A549 (cell line): ENCODE data around the gene YWHAB. TPM values are rescaled to one million over a fixed set of nuclear protein-coding genes. Genes with fewer than 3 reads are reported as not detected.

ENCODE experiments used
- ATAC-seq, 2 experiments: fragments of 200-7000 bp in 1 of 2; fragments of >200 bp in 1 of 2; cut with Nextera tagmentation in 1 of 2; cut with Tn5 transposase in 1 of 2; 3 replicates each; pipeline versions ENCODE4 v1.8.0 to v1.9.1; 2018 to 2020; ENCODE audit warnings: mild to moderate bottlenecking in 1 of 2, moderate library complexity in 1 of 2
- CTCF ChIA-PET: fragments of 300-600 bp; sonication (Branson Sonifier 250); formaldehyde crosslinking; extraction: SDS; loops from one replicate; lab custom pipeline; 2021; ENCODE audit warnings: antibody characterized with exemption, inconsistent platforms; lab: Yijun Ruan, JAX
- POLR2A ChIA-PET: fragments of 350-600 bp; formaldehyde crosslinking; extraction: SDS; loops from one replicate; lab custom pipeline; 2021; ENCODE audit warnings: antibody characterized with exemption, inconsistent platforms; lab: Yijun Ruan, JAX
- DNase-seq, 2 experiments: peaks; one replicate each; pipeline versions ENCODE4 v3.0.0 to v3.0.0-alpha.2; 2011 to 2016; ENCODE audit warnings: low read depth in 1 of 2, low spot score in 1 of 2
- FAIRE-seq: peaks from 2 replicates; lab custom pipeline; 2011; peaks lifted over from hg19 to GRCh38; lab: Jason Lieb, UNC
- H3K27ac ChIP-seq, 2 experiments: fragments of >200 bp; sonication (Bioruptor Twin); formaldehyde crosslinking; 3 replicates each; pipeline ENCODE4 v1.5.1; 2016 to 2017
- H3K4me1 ChIP-seq: fragments of >200 bp; sonication (Bioruptor Twin); formaldehyde crosslinking; 3 replicates; pipeline ENCODE4 v1.6.1; 2016
- H3K4me2 ChIP-seq: fragments of >200 bp; sonication (Bioruptor Twin); formaldehyde crosslinking; 3 replicates; pipeline ENCODE4 v1.6.1; 2016
- H3K4me3 ChIP-seq: fragments of >200 bp; sonication (Bioruptor Twin); formaldehyde crosslinking; 3 replicates; pipeline ENCODE4 v1.5.1; 2016
- H3K9me3 ChIP-seq: fragments of >200 bp; sonication (Bioruptor Twin); formaldehyde crosslinking; 3 replicates; pipeline ENCODE4 v1.6.1; 2016
- ATOH8 ChIP-seq: fragments of 250-450 bp; sonication (Bioruptor Pico); IDR thresholded peaks from 2 replicates; pipeline ENCODE4 v1.5.0; 2020; ENCODE audit warnings: low read depth, mild to moderate bottlenecking, moderate library complexity
- BCL3 ChIP-seq: fragments of >200 bp; sonication (Bioruptor Twin); formaldehyde crosslinking; IDR thresholded peaks from 3 replicates; pipeline ENCODE4 v1.6.1; 2016
- CHD4 ChIP-seq: fragments of 200-600 bp; sonication (generic); IDR thresholded peaks from 2 replicates; pipeline ENCODE4 v1.6.1; 2016; ENCODE audit warnings: antibody characterized with exemption, mild to moderate bottlenecking, borderline replicate concordance
- ESRRA ChIP-seq: fragments of 150-350 bp; IDR thresholded peaks from 2 replicates; pipeline ENCODE4 v1.6.1; 2014; ENCODE audit warnings: mild to moderate bottlenecking, low read length, borderline replicate concordance
- FOSL2 ChIP-seq, 2 experiments: fragments of 450-650 bp in 1 of 2; fragments of >200 bp in 1 of 2; sonication (Bioruptor Twin) in 1 of 2; formaldehyde crosslinking; IDR thresholded peaks; 2 replicates each; pipeline versions ENCODE4 v1.5.0 to v1.6.1; 2016 to 2020; ENCODE audit warnings: mild to moderate bottlenecking in 1 of 2, moderate library complexity in 1 of 2
- HES2 ChIP-seq: fragments of >200 bp; sonication (Bioruptor Twin); formaldehyde crosslinking; IDR thresholded peaks from 2 replicates; pipeline ENCODE4 v1.6.1; 2016
- HOXB13 ChIP-seq: fragments of 250-450 bp; sonication (Bioruptor Pico); IDR thresholded peaks from 2 replicates; pipeline ENCODE4 v1.5.0; 2020; ENCODE audit warnings: low read depth, mild to moderate bottlenecking, moderate library complexity
- JUN ChIP-seq, 2 experiments: fragments of >200 bp; sonication (Bioruptor Twin); formaldehyde crosslinking; IDR thresholded peaks; 2 replicates in 1 of 2; 3 replicates in 1 of 2; pipeline ENCODE4 v1.6.1; 2016 to 2017
- JUNB ChIP-seq: fragments of >200 bp; sonication (Bioruptor Twin); formaldehyde crosslinking; IDR thresholded peaks from 2 replicates; pipeline ENCODE4 v1.6.1; 2016
- MAFK ChIP-seq: fragments of 450-650 bp; IDR thresholded peaks from 2 replicates; pipeline ENCODE4 v1.6.1; 2014; ENCODE audit not compliant: partially characterized antibody
- NR3C1 ChIP-seq: fragments of >200 bp; sonication (Bioruptor Twin); formaldehyde crosslinking; IDR thresholded peaks from 3 replicates; pipeline ENCODE4 v1.6.1; 2017
- PHF8 ChIP-seq: fragments of 200-600 bp; sonication (generic); IDR thresholded peaks from 2 replicates; pipeline ENCODE4 v1.6.1; 2016; ENCODE audit warnings: low read depth, mild to moderate bottlenecking, antibody characterized with exemption, moderate library complexity, borderline replicate concordance
- POLR2AphosphoS2 ChIP-seq: conservative IDR thresholded peaks from 2 replicates; pipeline ENCODE4 v1.6.1; 2012; ENCODE audit warnings: low read length, improper control_type of control experiment, inconsistent platforms
- RARB ChIP-seq: fragments of 250-450 bp; sonication (Bioruptor Pico); IDR thresholded peaks from 2 replicates; pipeline ENCODE4 v1.8.0; 2021; ENCODE audit warnings: mild to moderate bottlenecking, moderate library complexity
- SREBF2 ChIP-seq: fragments of 450-650 bp; IDR thresholded peaks from 2 replicates; pipeline ENCODE4 v1.6.1; 2014; ENCODE audit warnings: mild to moderate bottlenecking, moderate library complexity
- TP53 ChIP-seq: fragments of 250-450 bp; sonication (Bioruptor Pico); IDR thresholded peaks from 2 replicates; pipeline ENCODE4 v1.5.0; 2021; ENCODE audit warnings: mild to moderate bottlenecking, moderate library complexity
- ZFP36 ChIP-seq: fragments of 450-650 bp; IDR thresholded peaks from 2 replicates; pipeline ENCODE4 v1.6.1; 2014; ENCODE audit warnings: borderline replicate concordance; ENCODE audit not compliant: partially characterized antibody
- ZNF302 ChIP-seq: fragments of 250-450 bp; sonication (Bioruptor Pico); IDR thresholded peaks from 2 replicates; pipeline ENCODE4 v1.9.0; 2021; ENCODE audit warnings: inconsistent platforms, mild to moderate bottlenecking, moderate library complexity
- ZSCAN20 ChIP-seq: fragments of 250-450 bp; sonication (Bioruptor Pico); IDR thresholded peaks from 2 replicates; pipeline ENCODE4 v1.8.0; 2022; ENCODE audit warnings: mild to moderate bottlenecking, moderate library complexity
- WGBS: methylation state at CpG from one replicate; pipeline ENCODE4 v1.1.6; 2017; ENCODE audit errors: missing lambda C conversion rate; 5-methylcytosine and 5-hydroxymethylcytosine counted together
- polyA plus RNA-seq, 4 experiments: library from polyadenylated mRNA; depleted of rRNA in 3 of 4; stranded (reverse); fragments of >200 nt; fragmentation: RNase III in 1 of 4; extraction: RNeasy Plus Mini Kit Qiagen cat#74134 plus additional on column Dnase treatment in 1 of 4; gene quantifications; 2 replicates in 3 of 4; 3 replicates in 1 of 4; pipeline ENCODE4 v1.2.3, GENCODE V29; 2011 to 2017
- TF ChIP-seq, protein P1 (sequence below): IDR thresholded peaks from 2 replicates; pipeline ENCODE4 v1.6.1; 2012

Gene YWHAB
- polyA plus RNA-seq, 2 of the 4 experiments (the other 2 are of a cell fraction) = 163 to 205 TPM

DNA sequence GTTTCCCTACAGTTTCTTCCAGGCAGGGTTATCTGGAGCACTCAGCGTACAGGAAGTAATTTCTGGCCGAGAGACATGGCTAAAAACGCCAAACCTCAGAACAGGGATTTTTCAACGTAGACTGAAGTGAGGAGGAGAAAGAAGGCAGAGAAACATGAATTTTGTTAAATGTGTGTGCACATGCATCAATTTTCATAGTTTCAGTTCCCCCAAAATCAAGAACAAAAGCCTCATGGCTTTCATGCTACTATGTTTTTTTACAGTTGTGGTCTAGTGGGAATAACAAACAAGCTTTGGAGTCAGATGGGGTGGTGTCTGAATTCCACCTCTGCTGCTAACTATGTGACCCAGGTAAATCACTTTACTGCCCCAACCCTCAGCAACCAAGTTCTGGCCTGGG, 69.8 kb downstream of the YWHAB start:
- TF ChIP-seq RARB (CRISPR knock-in tag) = no peak
- no peak for TF ChIP-seq CHD4
- no peak for TF ChIP-seq BCL3
- no peak for TF ChIP-seq HOXB13 (CRISPR knock-in tag)
- TF ChIP-seq MAFK = no peak
- TF ChIP-seq NR3C1 = no peak
- no peak for TF ChIP-seq PHF8
- TF ChIP-seq POLR2AphosphoS2 = no peak
- 91% methylated on average over 4 of the region's 4 CpGs for WGBS

DNA sequence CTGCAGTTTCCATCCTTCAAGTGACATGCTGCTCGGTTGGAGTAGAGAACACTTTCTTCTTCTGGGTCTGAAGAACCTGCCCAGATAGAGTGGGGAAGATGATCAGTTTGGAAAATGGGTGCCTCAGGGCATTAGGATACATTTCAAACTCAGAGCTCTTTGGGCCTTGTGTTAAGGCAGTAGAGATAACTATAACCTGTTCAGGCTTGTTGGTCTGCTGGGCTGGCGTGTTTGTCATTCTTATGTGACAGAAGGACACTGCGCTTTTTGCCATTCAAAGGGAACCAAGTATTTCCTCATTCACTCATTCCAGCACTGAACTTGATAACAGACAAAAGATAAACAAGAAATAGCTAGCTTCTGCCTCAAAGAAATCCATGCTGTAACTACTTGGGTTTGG, 70.9 kb downstream of the YWHAB start:
- H3K4me3 ChIP-seq = no peak overlapping the region
- no peak overlapping the region for H3K4me2 ChIP-seq
- no peaks in the 10 kb centered on the region for H3K9me3 ChIP-seq
- no peak overlapping the region for H3K27ac ChIP-seq
- FAIRE-seq = no peak
- POLR2A ChIA-PET = no interaction called here
- peaks cover 21% of the 10 kb centered on the region for H3K4me1 ChIP-seq
- TF ChIP-seq ATOH8 (CRISPR knock-in tag) = no peak
- TF ChIP-seq ZSCAN20 (CRISPR knock-in tag) = no peak
- no peak for TF ChIP-seq HES2
- TF ChIP-seq RARB (CRISPR knock-in tag) = no peak
- TF ChIP-seq SREBF2 = no peak
- TF ChIP-seq ESRRA = no peak
- no peak for TF ChIP-seq JUN (IDR thresholded peaks at IDR 0.05)
- no peak for TF ChIP-seq CHD4
- TF ChIP-seq FOSL2 (IDR thresholded peaks at IDR 0.05) = no peak
- no peak for TF ChIP-seq FOSL2 (CRISPR knock-in tag; IDR thresholded peaks at IDR 0.05)
- no peak for TF ChIP-seq TP53 (CRISPR knock-in tag)
- no peak for TF ChIP-seq ZNF302 (CRISPR knock-in tag)
- TF ChIP-seq, protein P1, sequence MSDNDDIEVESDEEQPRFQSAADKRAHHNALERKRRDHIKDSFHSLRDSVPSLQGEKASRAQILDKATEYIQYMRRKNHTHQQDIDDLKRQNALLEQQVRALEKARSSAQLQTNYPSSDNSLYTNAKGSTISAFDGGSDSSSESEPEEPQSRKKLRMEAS = no peak
- TF ChIP-seq BCL3 = no peak
- TF ChIP-seq ZFP36 = no peak
- no peak for TF ChIP-seq JUNB
- CTCF ChIA-PET = no interaction called here
- WGBS = 92% methylated on average over 3 of the region's 3 CpGs
- no peak for ATAC-seq
- no peak for DNase-seq

More for the DNA sequence above, 69.8 kb downstream of the YWHAB start:
- ChIA-PET POLR2A (no interaction called here), CTCF (no interaction called here)
- no peak for FAIRE-seq
- Histone ChIP-seq H3K4me1 (peaks cover 11% of the 10 kb centered on the region; the same call in 2 of the 3 replicates), H3K9me3 (no peaks in the 10 kb centered on the region), H3K27ac (no peak overlapping the region), H3K4me3 (no peak overlapping the region), H3K4me2 (no peak overlapping the region)
- DNase-seq = no peak
- no peak for ATAC-seq

Other genes with a start within 250 kb of the YWHAB start
- gene ADA, start 234.0 kb upstream of the YWHAB start, polyA plus RNA-seq (2011; rRNA removed) = 46.7 and 48.1 TPM in 2 replicates
- 34.5 to 37.5 TPM (median 36.9 TPM) in 3 replicates for gene ADA, start 234.0 kb upstream of the YWHAB start, polyA plus RNA-seq (2017; fragmentation: RNase III; extraction: RNeasy Plus Mini Kit Qiagen cat#74134 plus additional on column Dnase treatment)
- gene CCN5, start 170.3 kb upstream of the YWHAB start, polyA plus RNA-seq (2011; rRNA removed) = 9.9 and 10.1 TPM in 2 replicates
- gene CCN5, start 170.3 kb upstream of the YWHAB start, polyA plus RNA-seq (2017; fragmentation: RNase III; extraction: RNeasy Plus Mini Kit Qiagen cat#74134 plus additional on column Dnase treatment) = 11.1 to 13.9 TPM (median 12.3 TPM) in 3 replicates
- 0.33 and 0.49 TPM in 2 replicates for gene KCNK15, start 139.8 kb upstream of the YWHAB start, polyA plus RNA-seq (2011; rRNA removed)
- gene KCNK15, start 139.8 kb upstream of the YWHAB start, polyA plus RNA-seq (2017; fragmentation: RNase III; extraction: RNeasy Plus Mini Kit Qiagen cat#74134 plus additional on column Dnase treatment) = 0.41 to 0.67 TPM (median 0.43 TPM) in 3 replicates
- 0.39 and 0.56 TPM in 2 replicates for gene RIMS4, start 75.2 kb upstream of the YWHAB start, polyA plus RNA-seq (2011; rRNA removed)
- 1.3 to 1.6 TPM (median 1.3 TPM) in 3 replicates for gene RIMS4, start 75.2 kb upstream of the YWHAB start, polyA plus RNA-seq (2017; fragmentation: RNase III; extraction: RNeasy Plus Mini Kit Qiagen cat#74134 plus additional on column Dnase treatment)
- gene PABPC1L, start 24.4 kb downstream of the YWHAB start, polyA plus RNA-seq (2011; rRNA removed) = 72.7 and 73.1 TPM in 2 replicates
- gene PABPC1L, start 24.4 kb downstream of the YWHAB start, polyA plus RNA-seq (2017; fragmentation: RNase III; extraction: RNeasy Plus Mini Kit Qiagen cat#74134 plus additional on column Dnase treatment) = 35.1 to 45.4 TPM (median 37.1 TPM) in 3 replicates
- gene TOMM34, start 74.7 kb downstream of the YWHAB start, polyA plus RNA-seq (2011; rRNA removed) = 23.4 and 29.8 TPM in 2 replicates
- 30.0 to 32.1 TPM (median 30.8 TPM) in 3 replicates for gene TOMM34, start 74.7 kb downstream of the YWHAB start, polyA plus RNA-seq (2017; fragmentation: RNase III; extraction: RNeasy Plus Mini Kit Qiagen cat#74134 plus additional on column Dnase treatment)
- gene STK4, start 80.8 kb downstream of the YWHAB start, polyA plus RNA-seq (2011; rRNA removed) = 27.8 and 34.5 TPM in 2 replicates
- 14.5 to 14.6 TPM (median 14.5 TPM) in 3 replicates for gene STK4, start 80.8 kb downstream of the YWHAB start, polyA plus RNA-seq (2017; fragmentation: RNase III; extraction: RNeasy Plus Mini Kit Qiagen cat#74134 plus additional on column Dnase treatment)
- gene KCNS1, start 215.4 kb downstream of the YWHAB start, polyA plus RNA-seq (2011; rRNA removed) = not detected in 2 replicates
- gene KCNS1, start 215.4 kb downstream of the YWHAB start, polyA plus RNA-seq (2017; fragmentation: RNase III; extraction: RNeasy Plus Mini Kit Qiagen cat#74134 plus additional on column Dnase treatment) = not detected in 3 replicates
- gene WFDC5, start 229.5 kb downstream of the YWHAB start, polyA plus RNA-seq (2011; rRNA removed) = not detected in 2 replicates
- gene WFDC5, start 229.5 kb downstream of the YWHAB start, polyA plus RNA-seq (2017; fragmentation: RNase III; extraction: RNeasy Plus Mini Kit Qiagen cat#74134 plus additional on column Dnase treatment) = not detected in 3 replicates
- not detected in 2 replicates for gene WFDC12, start 238.8 kb downstream of the YWHAB start, polyA plus RNA-seq (2011; rRNA removed)
- gene WFDC12, start 238.8 kb downstream of the YWHAB start, polyA plus RNA-seq (2017; fragmentation: RNase III; extraction: RNeasy Plus Mini Kit Qiagen cat#74134 plus additional on column Dnase treatment) = not detected in 3 replicates